Endothelial cell of umbilical vein (primary cell): Measurements from ENCODE around the gene FBXW7.

Experiments used
- CTCF ChIP-seq, 2 donors: IDR thresholded peaks; 1 replicate in 1 of 2; 2 replicates in 1 of 2; pipeline ENCODE4 v1.5.1; 2011; ENCODE audit warnings: low read length in 2 of 2, mild to moderate bottlenecking in 2 of 2, moderate library complexity in 2 of 2, control low read depth in 1 of 2, inconsistent platforms in 1 of 2, low read depth in 1 of 2; ENCODE audit not compliant: insufficient read depth in 1 of 2; ENCODE audit errors: extremely low read depth in 1 of 2
- EZH2 ChIP-seq: IDR thresholded peaks from 2 replicates; pipeline ENCODE4 v1.6.1; 2012; ENCODE audit warnings: borderline replicate concordance, low read depth, mild to moderate bottlenecking, moderate library complexity, low read length, inconsistent platforms; ENCODE audit not compliant: severe bottlenecking
- JUN ChIP-seq: IDR thresholded peaks from 2 replicates; pipeline ENCODE4 v1.6.1; 2011; ENCODE audit warnings: borderline replicate concordance, low read depth; ENCODE audit not compliant: insufficient read length, insufficient read depth
- MAX ChIP-seq: IDR thresholded peaks from 2 replicates; pipeline ENCODE4 v1.6.1; 2011; ENCODE audit not compliant: insufficient read depth, insufficient read length
- MYC ChIP-seq: IDR thresholded peaks from one replicate; pipeline ENCODE4 v1.6.1; 2011; ENCODE audit warnings: mild to moderate bottlenecking, low read depth, low read length
- POLR2A ChIP-seq: IDR thresholded peaks from 2 replicates; pipeline ENCODE4 v1.6.1; 2012; ENCODE audit warnings: low read depth, mild to moderate bottlenecking, control low read depth, low read length
- POLR2AphosphoS5 ChIP-seq: IDR thresholded peaks from 2 replicates; pipeline ENCODE4 v1.6.1; 2012; ENCODE audit warnings: low read depth, mild to moderate bottlenecking, control low read depth, low read length, moderate library complexity; ENCODE audit not compliant: insufficient read depth

- TF ChIP-seq CTCF (IDR thresholded peaks at IDR 0.05; ENCODE audit: extremely low read depth in 1 of 2, insufficient read depth in 1 of 2, low read depth in 1 of 2, low read length in 2 of 2) (no peak), POLR2A (no peak), EZH2 (no peak), POLR2AphosphoS5 (no peak), MYC (no peak), JUN (no peak), MAX (no peak)
Observed at GRCh38 chr4:152522754-152523153, 13.1 kb downstream of the FBXW7 start.
